Activated CD8-positive, alpha-beta memory T cell treated with anti-CD3 and anti-CD28 coated beads, Interleukin-2, amount 50 U/mL, for 1 hour (primary cell): ENCODE data around the gene FHIP2A.
"Not testable (repeated sequence)": the region's sequence is repeated elsewhere in the genome, so short reads cannot be mapped to it uniquely, and the experiment has no call there.

Experiments used
- DNase-seq: peaks from one replicate; pipeline ENCODE4 v3.0.0-alpha.2; 2020; ENCODE audit errors: extremely low read depth

The FHIP2A gene

GRCh38 chr10:114815791-114816190 is 5.8 kb upstream of the FHIP2A start:
- DNase-seq: no peak

- no peak for DNase-seq
Measured at GRCh38 chr10:114816308-114816707, 5.3 kb upstream of the FHIP2A start.

GRCh38 chr10:114819322-114819721 is 2.3 kb upstream of the FHIP2A start:
- no peak for DNase-seq

- no peak for DNase-seq
Measured at GRCh38 chr10:114821915-114822443, 399 bp downstream of the FHIP2A start.

GRCh38 chr10:114822444-114823076 is 980 bp downstream of the FHIP2A start:
- DNase-seq: no peak

GRCh38 chr10:114823077-114823463 is 1.5 kb downstream of the FHIP2A start:
- DNase-seq: no peak

- DNase-seq: no peak
Measured at GRCh38 chr10:114824391-114824790, 2.8 kb downstream of the FHIP2A start.

- no peak for DNase-seq
Measured at GRCh38 chr10:114825513-114826253, 4.1 kb downstream of the FHIP2A start.

GRCh38 chr10:114829160-114829909 is 7.8 kb downstream of the FHIP2A start:
- DNase-seq: no peak

GRCh38 chr10:114831186-114831867 is 9.7 kb downstream of the FHIP2A start:
- DNase-seq: no peak

GRCh38 chr10:114837690-114838089 is 16.1 kb downstream of the FHIP2A start:
- DNase-seq: no peak

- DNase-seq: no peak
Measured at GRCh38 chr10:114839901-114840300, 18.3 kb downstream of the FHIP2A start.

- DNase-seq: no peak
Measured at GRCh38 chr10:114845978-114846693, 24.6 kb downstream of the FHIP2A start.

- DNase-seq: not testable (repeated sequence)
Measured at GRCh38 chr10:114847517-114847916, 25.9 kb downstream of the FHIP2A start.

GRCh38 chr10:114849674-114850073 is 28.1 kb downstream of the FHIP2A start:
- no peak for DNase-seq

GRCh38 chr10:114850126-114850525 is 28.5 kb downstream of the FHIP2A start:
- no peak for DNase-seq

- DNase-seq: no peak
Measured at GRCh38 chr10:114851336-114851735, 29.8 kb downstream of the FHIP2A start.

GRCh38 chr10:114852197-114852596 is 30.6 kb downstream of the FHIP2A start:
- no peak for DNase-seq

- no peak for DNase-seq
Measured at GRCh38 chr10:114854906-114855305, 33.3 kb downstream of the FHIP2A start.

GRCh38 chr10:114855776-114856543 is 34.4 kb downstream of the FHIP2A start:
- DNase-seq: no peak
